Prostate gland (tissue), 2 donors: Measurements from ENCODE around the gene GALR1.

Experiments
- POLR2A ChIP-seq: fragments of 450-650 bp; IDR thresholded peaks from one replicate; pipeline ENCODE4 v1.6.1; 2016; ENCODE audit warnings: antibody characterized with exemption, mild to moderate bottlenecking
- POLR2AphosphoS5 ChIP-seq: sonication (generic); formaldehyde crosslinking; IDR thresholded peaks from one replicate; pipeline ENCODE4 v1.6.1; 2017; ENCODE audit warnings: antibody characterized with exemption
- TF ChIP-seq, protein P1 (sequence below), 4 experiments: fragments of 200-600 bp in 2 of 4; fragments of 450-650 bp in 2 of 4; sonication (generic) in 2 of 4; IDR thresholded peaks; 1 replicate in 3 of 4; 2 replicates in 1 of 4; pipeline ENCODE4 v1.5.1; 2016 to 2019; ENCODE audit warnings: antibody characterized with exemption in 4 of 4, mild to moderate bottlenecking in 2 of 4, moderate library complexity in 2 of 4

DNA sequence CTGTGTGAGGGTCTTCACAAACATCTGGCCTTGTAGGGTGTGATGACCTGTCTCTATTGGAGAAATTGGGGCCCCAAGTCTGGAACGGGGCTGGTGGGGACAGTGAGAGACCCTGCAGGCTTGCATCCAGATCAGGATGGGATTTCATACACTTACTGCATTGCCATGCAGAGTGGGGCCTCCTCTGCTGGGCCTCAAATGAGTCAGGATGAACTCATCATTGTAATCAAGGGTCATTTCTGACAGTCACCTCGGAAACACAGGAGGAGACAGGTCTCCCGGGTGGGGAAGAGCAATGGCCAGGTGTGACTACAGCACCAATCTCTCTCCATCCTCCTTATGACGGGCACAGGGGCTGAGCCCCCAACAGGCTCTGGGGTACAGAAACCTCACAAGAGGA lies 48.1 kb upstream of the GALR1 start:
- TF ChIP-seq POLR2AphosphoS5 (no peak), POLR2A (no peak)
- TF ChIP-seq, protein P1, sequence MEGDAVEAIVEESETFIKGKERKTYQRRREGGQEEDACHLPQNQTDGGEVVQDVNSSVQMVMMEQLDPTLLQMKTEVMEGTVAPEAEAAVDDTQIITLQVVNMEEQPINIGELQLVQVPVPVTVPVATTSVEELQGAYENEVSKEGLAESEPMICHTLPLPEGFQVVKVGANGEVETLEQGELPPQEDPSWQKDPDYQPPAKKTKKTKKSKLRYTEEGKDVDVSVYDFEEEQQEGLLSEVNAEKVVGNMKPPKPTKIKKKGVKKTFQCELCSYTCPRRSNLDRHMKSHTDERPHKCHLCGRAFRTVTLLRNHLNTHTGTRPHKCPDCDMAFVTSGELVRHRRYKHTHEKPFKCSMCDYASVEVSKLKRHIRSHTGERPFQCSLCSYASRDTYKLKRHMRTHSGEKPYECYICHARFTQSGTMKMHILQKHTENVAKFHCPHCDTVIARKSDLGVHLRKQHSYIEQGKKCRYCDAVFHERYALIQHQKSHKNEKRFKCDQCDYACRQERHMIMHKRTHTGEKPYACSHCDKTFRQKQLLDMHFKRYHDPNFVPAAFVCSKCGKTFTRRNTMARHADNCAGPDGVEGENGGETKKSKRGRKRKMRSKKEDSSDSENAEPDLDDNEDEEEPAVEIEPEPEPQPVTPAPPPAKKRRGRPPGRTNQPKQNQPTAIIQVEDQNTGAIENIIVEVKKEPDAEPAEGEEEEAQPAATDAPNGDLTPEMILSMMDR (IDR thresholded peaks at IDR 0.05): no peak
